ENCODE results near the gene MORN2.

The MORN2 gene

GRCh38 chr2:38889575-38889974 lies 13.8 kb downstream of the MORN2 start, which contains the start of gene ARHGEF33:
Gene ARHGEF33 (plus strand): TSS chr2:38889875. CDS start chr2:38919448, 29,573 bp downstream.
- DNase-seq (ENCODE audit: low read depth in 2 of 2): no peak

GRCh38 chr2:38892819-38893218 lies 17.0 kb downstream of the MORN2 start:
- no peak for DNase-seq (ENCODE audit: low read depth in 2 of 2)

DNA sequence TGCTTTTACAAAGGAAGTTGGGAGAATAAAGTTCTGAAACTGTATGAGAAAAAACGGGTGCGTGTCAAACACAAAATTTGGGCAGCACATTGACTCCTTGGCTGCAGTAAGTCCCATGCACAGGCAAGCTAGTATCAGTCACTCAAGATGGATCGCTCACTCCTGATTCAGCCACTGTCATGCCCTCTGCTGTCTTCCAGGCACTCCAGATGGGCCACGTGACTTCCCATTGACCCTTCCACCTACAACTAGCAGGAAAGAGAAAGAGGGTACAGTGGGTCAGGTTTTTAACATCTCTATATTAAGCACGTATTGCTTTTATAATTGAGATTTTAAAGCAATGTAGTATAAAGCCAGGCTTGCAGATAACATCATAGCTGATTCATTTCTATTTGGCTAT lies 22.5 kb downstream of the MORN2 start:
- no peak for DNase-seq (ENCODE audit: low read depth in 2 of 2)

GRCh38 chr2:38900726-38901125 lies 24.9 kb downstream of the MORN2 start:
- DNase-seq (ENCODE audit: low read depth in 2 of 2): no peak

- no peak for DNase-seq (ENCODE audit: low read depth in 2 of 2)
Observed at GRCh38 chr2:38905251-38905650, 29.5 kb downstream of the MORN2 start.

- no peak for DNase-seq (ENCODE audit: low read depth in 2 of 2)
Observed at GRCh38 chr2:38907242-38907641, 31.5 kb downstream of the MORN2 start.

DNA sequence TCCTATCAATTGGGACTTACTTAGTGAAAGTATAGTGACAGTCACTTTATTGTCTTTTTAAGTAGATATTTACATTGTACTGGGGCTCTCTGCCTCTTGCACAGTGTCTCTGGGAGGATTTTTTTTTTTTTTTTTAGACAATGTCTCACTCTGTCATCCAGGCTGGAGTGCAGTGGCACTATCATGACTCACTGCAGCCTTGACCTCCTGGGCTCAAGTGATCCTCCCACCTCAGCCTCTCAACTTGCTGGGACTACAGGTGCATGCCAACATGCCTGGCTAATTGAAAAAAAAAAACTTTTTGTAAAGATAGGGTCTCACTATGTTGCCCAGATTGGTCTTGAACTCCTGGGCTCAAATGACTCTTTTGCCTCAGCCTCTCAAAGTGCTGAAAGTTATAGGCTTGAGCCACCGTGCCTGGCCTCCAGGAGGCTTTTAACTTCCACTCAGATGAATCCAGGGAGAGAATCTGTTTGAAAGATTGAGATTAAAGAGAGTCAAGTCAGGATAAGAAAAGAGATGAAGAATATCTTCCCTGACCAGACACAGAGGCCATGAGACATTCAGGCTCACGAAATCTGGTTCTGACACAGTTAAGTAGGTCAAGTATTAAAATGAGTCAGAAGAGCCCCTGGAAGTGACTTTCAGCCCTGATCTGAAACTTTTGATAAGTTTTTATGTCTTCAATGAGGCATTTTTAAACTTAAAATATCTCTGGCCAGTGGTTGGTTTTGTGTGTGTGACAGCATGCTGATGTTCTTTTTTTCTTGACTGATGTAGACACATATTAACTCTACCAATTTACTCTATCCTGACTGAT lies 32.2 kb downstream of the MORN2 start:
- no peak for DNase-seq (ENCODE audit: low read depth in 2 of 2)

GRCh38 chr2:38909872-38910271 lies 34.1 kb downstream of the MORN2 start:
- DNase-seq (ENCODE audit: low read depth in 2 of 2): no peak

DNA sequence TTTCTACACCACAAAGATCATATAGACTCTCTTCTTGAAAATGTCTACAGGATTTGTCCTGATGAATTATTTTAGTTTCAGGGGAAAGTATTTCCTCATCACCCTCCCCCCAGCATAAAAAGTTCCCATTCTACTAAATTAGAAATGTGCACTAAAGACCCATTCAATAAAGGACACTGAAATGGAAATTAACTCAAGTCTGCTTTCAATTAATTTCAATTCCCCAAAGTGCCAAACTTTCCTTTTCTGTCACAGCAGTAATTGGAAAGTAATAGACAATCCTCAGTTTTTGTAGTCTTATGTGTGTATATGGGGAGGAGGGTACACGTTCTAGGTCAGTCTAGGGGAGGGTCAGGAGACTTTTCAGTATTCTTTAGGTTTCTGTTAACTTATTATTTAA lies 35.4 kb downstream of the MORN2 start:
- no peak for DNase-seq (ENCODE audit: low read depth in 2 of 2)

- no peak for DNase-seq (ENCODE audit: low read depth in 2 of 2)
Observed at GRCh38 chr2:38912619-38913018, 36.8 kb downstream of the MORN2 start.

GRCh38 chr2:38922389-38922788 lies 46.6 kb downstream of the MORN2 start:
- DNase-seq (ENCODE audit: low read depth in 2 of 2): no peak

DNA sequence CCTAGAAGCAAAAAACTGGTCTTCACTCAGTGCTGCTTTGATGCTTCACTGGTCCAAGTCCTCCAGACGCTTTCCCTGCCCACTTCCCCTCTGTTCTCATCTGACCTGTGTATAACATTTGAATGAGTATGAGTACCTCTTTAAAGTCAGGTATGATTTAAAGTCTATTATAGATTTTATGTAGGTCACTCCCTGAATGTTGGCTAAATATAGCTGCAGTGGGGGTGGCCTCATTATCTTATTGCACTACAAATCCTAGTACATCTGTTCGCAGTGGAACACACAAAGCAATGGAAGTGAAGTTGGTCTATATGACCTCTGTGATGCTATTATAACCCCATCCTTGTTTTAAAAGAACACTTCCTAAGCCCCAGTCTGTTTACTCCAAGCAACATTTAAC lies 47.1 kb downstream of the MORN2 start:
- no peak for DNase-seq (ENCODE audit: low read depth in 2 of 2)

- DNase-seq (ENCODE audit: low read depth in 2 of 2): no peak
Observed at GRCh38 chr2:38925982-38926381, 50.2 kb downstream of the MORN2 start.

DNA sequence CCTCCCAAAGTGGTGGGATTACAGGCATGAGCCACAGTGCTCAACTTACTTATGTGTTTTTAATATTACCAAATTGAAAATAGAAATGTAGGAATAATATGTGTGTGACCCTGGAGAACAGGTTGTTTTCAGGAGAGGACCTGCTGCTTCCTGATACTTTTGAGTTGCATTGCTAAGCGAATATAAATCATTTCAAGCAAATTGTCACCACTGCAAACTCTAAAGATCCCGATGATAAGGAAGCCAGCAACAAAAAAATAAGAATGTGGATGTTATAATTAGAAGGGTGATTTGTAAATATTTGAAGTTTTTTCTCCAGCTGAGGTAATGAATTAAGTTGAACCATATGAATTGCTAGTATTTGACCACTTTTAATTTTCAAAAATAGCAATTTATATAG lies 54.8 kb downstream of the MORN2 start:
- DNase-seq (ENCODE audit: low read depth in 2 of 2): no peak

Measured in stimulated activated CD4-positive, alpha-beta T cell treated with anti-CD3 and anti-CD28 coated beads, Interleukin-1b, Interleukin-23, amount 100 ng/mL, for 1 hour (primary cell).